GM04503 (cell line): ENCODE measurements around the gene MPPED1.

Experiments used
- DNase-seq: peaks from one replicate; pipeline ENCODE4 v3.0.0-alpha.2; 2012; ENCODE audit warnings: low read depth

MPPED1 gene

GRCh38 chr22:43448048-43448447 is 36.2 kb downstream of the MPPED1 start:
- no peak for DNase-seq

GRCh38 chr22:43449205-43449830 is 37.5 kb downstream of the MPPED1 start:
- no peak for DNase-seq

GRCh38 chr22:43449831-43450225 is 38.0 kb downstream of the MPPED1 start:
- no peak for DNase-seq

GRCh38 chr22:43451371-43452050 is 39.7 kb downstream of the MPPED1 start:
- no peak for DNase-seq

GRCh38 chr22:43455846-43456245 is 44.0 kb downstream of the MPPED1 start:
- no peak for DNase-seq

DNA sequence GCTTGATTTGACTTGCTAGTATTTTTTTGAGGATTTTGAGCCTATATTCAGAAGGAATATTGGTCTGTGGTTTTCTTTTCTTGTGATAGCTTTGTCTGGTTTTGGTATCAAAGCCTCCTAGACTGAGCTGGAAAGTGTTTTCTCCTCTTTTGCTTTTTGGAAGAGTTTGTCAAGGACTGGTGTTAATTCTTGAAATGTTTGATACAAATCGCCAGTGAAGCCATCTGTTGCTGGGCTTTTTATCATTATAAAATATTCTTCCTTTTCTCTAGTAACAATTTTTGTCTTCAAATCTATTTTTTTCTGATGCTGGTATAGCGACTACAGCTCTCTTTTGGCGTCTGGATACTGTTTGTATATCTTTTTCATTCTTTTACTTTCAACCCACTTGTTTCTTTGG is 45.2 kb downstream of the MPPED1 start:
- DNase-seq, result no peak

GRCh38 chr22:43462701-43463100 is 50.9 kb downstream of the MPPED1 start:
- DNase-seq, result no peak

DNA sequence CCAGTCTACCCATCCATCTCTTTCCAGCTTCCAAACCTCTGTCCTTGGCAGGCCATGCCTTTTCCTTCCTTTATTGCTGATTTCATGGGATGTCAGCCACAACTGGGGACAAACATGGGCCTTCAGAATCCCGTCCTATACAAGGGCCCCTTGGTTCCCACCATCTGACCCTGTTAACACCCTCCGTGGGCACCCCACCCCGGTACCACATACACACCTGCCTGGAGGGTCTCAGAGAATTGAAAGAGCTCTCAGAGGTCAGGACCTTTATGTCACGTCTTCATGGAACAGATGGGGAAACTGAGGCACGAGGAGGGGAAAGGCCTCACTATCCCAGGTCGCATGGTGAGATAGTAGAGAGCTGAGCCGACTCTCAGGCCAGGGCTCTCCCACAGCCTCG is 53.0 kb downstream of the MPPED1 start:
- no peak for DNase-seq

DNA sequence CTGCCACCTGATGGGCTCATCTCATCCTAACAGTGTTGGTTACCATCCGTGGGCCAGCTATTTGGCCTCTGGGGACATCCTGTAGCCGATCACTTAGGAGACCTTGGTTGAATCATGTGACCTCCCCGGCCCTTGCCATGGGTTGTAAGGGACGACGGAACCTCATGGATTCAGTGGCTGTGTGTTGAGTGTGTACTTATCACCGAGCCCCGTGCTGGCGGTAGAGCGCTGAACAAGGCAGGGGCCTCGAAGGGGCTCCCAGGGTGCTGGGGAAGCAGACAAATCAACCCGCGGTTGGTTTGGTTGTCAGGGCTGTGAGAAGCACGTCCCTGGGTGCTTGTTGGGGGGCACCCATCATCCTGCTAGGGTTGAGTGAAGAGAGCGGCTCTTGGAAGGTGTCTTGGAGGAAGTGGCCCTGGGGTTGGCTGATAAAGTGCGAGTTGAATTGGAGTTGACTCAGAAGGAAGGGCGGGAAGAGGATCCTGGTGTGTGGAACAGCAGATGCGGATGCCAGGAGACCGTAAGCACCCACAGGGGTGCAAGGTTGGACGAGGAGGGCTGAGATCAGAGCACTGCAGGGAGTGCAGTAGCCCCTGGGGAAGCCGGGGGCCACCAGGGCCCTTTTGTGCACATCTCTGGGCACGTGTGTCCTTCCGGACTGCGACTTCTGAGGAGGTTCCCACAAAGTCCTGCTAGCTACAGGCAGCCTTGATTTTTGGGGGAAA is 53.6 kb downstream of the MPPED1 start:
- no peak for DNase-seq

GRCh38 chr22:43466710-43467109 is 54.9 kb downstream of the MPPED1 start:
- no peak for DNase-seq

- DNase-seq, result no peak
These were observed 55.6 kb downstream of the MPPED1 start for GRCh38 chr22:43467216-43467940.

DNA sequence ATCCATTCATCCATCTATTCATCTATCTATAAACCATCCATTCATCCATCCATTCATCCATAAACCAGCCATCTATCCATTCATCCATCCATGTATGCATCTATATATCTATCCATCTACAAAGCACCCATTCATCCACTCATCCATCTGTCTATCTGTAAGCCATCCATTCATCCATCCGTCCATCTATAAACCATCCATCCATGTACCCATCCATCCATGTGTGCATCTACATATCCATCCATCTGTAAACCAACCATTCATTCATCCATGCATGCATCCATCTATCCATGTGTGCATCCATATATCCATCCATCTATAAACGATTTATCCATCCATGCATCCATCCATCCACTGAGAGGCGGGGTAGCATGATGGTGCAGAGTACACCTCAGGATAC is 58.4 kb downstream of the MPPED1 start:
- no peak for DNase-seq

- DNase-seq, result no peak
These were observed 59.2 kb downstream of the MPPED1 start for GRCh38 chr22:43470941-43471585.

- DNase-seq, result no peak
These were observed 59.9 kb downstream of the MPPED1 start for GRCh38 chr22:43471606-43472135.

GRCh38 chr22:43473031-43473430 is 61.2 kb downstream of the MPPED1 start:
- no peak for DNase-seq

GRCh38 chr22:43473441-43473840 is 61.6 kb downstream of the MPPED1 start:
- no peak for DNase-seq

GRCh38 chr22:43474161-43475101 is 62.6 kb downstream of the MPPED1 start:
- DNase-seq, result no peak

DNA sequence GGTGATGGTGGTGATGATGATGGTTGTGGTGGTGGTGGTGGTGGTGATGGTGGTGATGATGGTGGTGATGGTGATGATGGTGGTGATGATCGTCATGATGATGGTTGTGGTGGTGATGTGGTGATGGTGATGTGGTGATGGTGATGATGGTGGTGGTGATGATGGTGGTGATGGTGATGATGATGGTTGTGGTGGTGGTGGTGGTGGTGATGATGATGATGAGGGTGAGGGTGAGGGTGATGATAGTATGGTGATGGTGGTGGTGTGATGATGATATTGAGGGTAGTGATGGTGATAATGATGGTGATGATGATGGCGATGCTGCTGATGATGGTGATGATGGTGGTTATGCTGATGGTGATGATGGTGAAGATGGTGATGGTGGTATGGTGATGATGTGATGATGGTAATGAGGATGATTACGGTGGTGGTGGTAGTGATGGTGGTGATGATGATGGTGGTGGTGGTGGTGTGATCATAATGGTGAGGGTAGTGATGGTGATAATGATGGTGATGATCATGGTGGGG is 63.8 kb downstream of the MPPED1 start:
- no peak for DNase-seq

- DNase-seq, result no peak
These were observed 64.5 kb downstream of the MPPED1 start for GRCh38 chr22:43476341-43476740.
